CD8-positive, alpha-beta memory T cell (primary cell): ENCODE data around the gene DBNDD2. TPM values are rescaled to one million over a fixed set of nuclear protein-coding genes. Genes with fewer than 3 reads are reported as not detected.

Source experiments
- CTCF ChIA-PET: fragments of 350-600 bp; sonication (Branson Sonifier 250); formaldehyde crosslinking; loops from one replicate; lab custom pipeline; 2021; ENCODE audit warnings: antibody characterized with exemption; lab: Charles Lee
- POLR2A ChIA-PET: fragments of 350-600 bp; sonication (Branson Sonifier 250); formaldehyde crosslinking; loops from one replicate; lab custom pipeline; 2021; ENCODE audit warnings: antibody characterized with exemption; lab: Charles Lee
- DNase-seq, 5 donors: peaks; one replicate each; pipeline versions ENCODE4 v3.0.0 to v3.0.0-alpha.2; 2020 to 2022; ENCODE audit warnings: mixed read lengths in 1 of 5
- H3K27ac ChIP-seq: one replicate; pipeline ENCODE4 v1.7.0; 2013; ENCODE audit warnings: low read depth, mild to moderate bottlenecking, low read length, moderate library complexity
- H3K27me3 ChIP-seq: 2 replicates; pipeline ENCODE4 v1.7.0; 2013; ENCODE audit warnings: low read length, mild to moderate bottlenecking; ENCODE audit not compliant: insufficient read depth, poor library complexity, severe bottlenecking
- H3K36me3 ChIP-seq: 2 replicates; pipeline ENCODE4 v1.7.0; 2013; ENCODE audit warnings: mild to moderate bottlenecking, low read length, moderate library complexity; ENCODE audit not compliant: insufficient read depth
- H3K4me1 ChIP-seq: 2 replicates; pipeline ENCODE4 v1.7.0; 2013; ENCODE audit warnings: mild to moderate bottlenecking, low read length, moderate library complexity; ENCODE audit not compliant: insufficient read depth
- H3K4me3 ChIP-seq: 2 replicates; pipeline ENCODE4 v1.7.0; 2013; ENCODE audit warnings: mild to moderate bottlenecking, low read length
- H3K9me3 ChIP-seq: 2 replicates; pipeline ENCODE4 v1.7.0; 2013; ENCODE audit warnings: mild to moderate bottlenecking, low read length
- H3K27ac Mint-ChIP-seq, 8 donors: one replicate each; pipeline ENCODE4 v1.8.0; 2020 to 2021; ENCODE audit warnings: mixed read lengths in 8 of 8, mild to moderate bottlenecking in 6 of 8, inconsistent platforms in 3 of 8, moderate library complexity in 3 of 8
- H3K27me3 Mint-ChIP-seq, 2 donors: one replicate each; pipeline ENCODE4 v1.8.0; 2020 to 2021; ENCODE audit warnings: mixed read lengths in 2 of 2, mild to moderate bottlenecking in 1 of 2, moderate library complexity in 1 of 2
- H3K36me3 Mint-ChIP-seq, 3 donors: one replicate each; pipeline ENCODE4 v1.8.0; 2020 to 2021; ENCODE audit warnings: mixed read lengths in 3 of 3, inconsistent platforms in 1 of 3, mild to moderate bottlenecking in 1 of 3
- H3K4me1 Mint-ChIP-seq, 3 donors: one replicate each; pipeline ENCODE4 v1.8.0; 2020 to 2021; ENCODE audit warnings: mixed read lengths in 3 of 3, inconsistent platforms in 1 of 3, mild to moderate bottlenecking in 1 of 3
- H3K4me3 Mint-ChIP-seq, 7 donors: one replicate each; pipeline ENCODE4 v1.8.0; 2020 to 2021; ENCODE audit warnings: mixed read lengths in 7 of 7, mild to moderate bottlenecking in 6 of 7, moderate library complexity in 4 of 7, inconsistent platforms in 2 of 7
- H3K9me3 Mint-ChIP-seq, 5 donors: one replicate each; pipeline ENCODE4 v1.8.0; 2020 to 2022; ENCODE audit warnings: mixed read lengths in 5 of 5, mild to moderate bottlenecking in 3 of 5, moderate library complexity in 2 of 5, inconsistent platforms in 1 of 5
- polyA plus RNA-seq: library from polyadenylated mRNA; unstranded; fragments of 300-500 nt; fragmentation: Illumina TruSeq; gene quantifications from one replicate; pipeline ENCODE4 v1.2.3, GENCODE V29; 2021
- total RNA-seq, 2 experiments: library from RNA; stranded (reverse); gene quantifications; one replicate each; pipeline ENCODE4 v1.2.3, GENCODE V29; 2021

The DBNDD2 gene
- total and polyA plus RNA-seq, 3 experiments from 2014 or later, result 11.3 to 15.2 (median 12.6) TPM

- ChIA-PET POLR2A (no interaction called here), CTCF (interaction anchor here (1.1 to 1.9 kb wide), 2 partner anchors 15 to 17 kb away, joined by 3 to 7 read pairs; no protein-coding TSS in a partner anchor)
- peaks cover 10 to 19% (median 12%) of the 10 kb centered on the region in 3 donors for H3K36me3 Mint-ChIP-seq
- no peak overlapping the region for H3K4me3 Mint-ChIP-seq
- no peaks in the 10 kb centered on the region for H3K9me3 ChIP-seq
- H3K4me3 ChIP-seq, result no peak overlapping the region
- H3K36me3 ChIP-seq, result no peaks in the 10 kb centered on the region
- no peaks in the 10 kb centered on the region for H3K4me1 ChIP-seq
- no peaks in the 10 kb centered on the region for H3K27me3 ChIP-seq
- no peak for DNase-seq
- peaks cover 0 to 6% (median 0%) of the 10 kb centered on the region in 5 donors for H3K9me3 Mint-ChIP-seq
- peak overlapping the region in 1 of 8 donors; percentile 25 for H3K27ac Mint-ChIP-seq
- no peak overlapping the region for H3K27ac ChIP-seq
- H3K27me3 Mint-ChIP-seq, result no peaks in the 10 kb centered on the region
- peaks cover 2 to 10% (median 3%) of the 10 kb centered on the region in 3 donors for H3K4me1 Mint-ChIP-seq
These were observed 17.2 kb upstream of the DBNDD2 start for GRCh38 chr20:45390931-45391330.

- POLR2A ChIA-PET, result no interaction called here
- peaks cover 2 to 10% (median 3%) of the 10 kb centered on the region in 3 donors for H3K4me1 Mint-ChIP-seq
- no peak for DNase-seq
- Histone ChIP-seq H3K9me3 (no peaks in the 10 kb centered on the region), H3K27me3 (no peaks in the 10 kb centered on the region), H3K4me1 (no peaks in the 10 kb centered on the region), H3K4me3 (no peak overlapping the region), H3K27ac (no peak overlapping the region), H3K36me3 (no peaks in the 10 kb centered on the region)
- CTCF ChIA-PET, result interaction anchor here (1.1 to 1.9 kb wide), 3 partner anchors 15 to 29 kb away, joined by 3 to 7 read pairs (median 4); partner anchors contain the start of gene SYS1
- H3K27me3 Mint-ChIP-seq, result no peaks in the 10 kb centered on the region
- peak overlapping the region in 2 of 8 donors; percentile 2 to 15 for H3K27ac Mint-ChIP-seq
- no peak overlapping the region for H3K4me3 Mint-ChIP-seq
- peaks cover 10 to 19% (median 12%) of the 10 kb centered on the region in 3 donors for H3K36me3 Mint-ChIP-seq
- H3K9me3 Mint-ChIP-seq, result peaks cover 0 to 6% (median 0%) of the 10 kb centered on the region in 5 donors
These were observed 16.5 kb upstream of the DBNDD2 start for GRCh38 chr20:45391559-45391958.

- Histone ChIP-seq H3K36me3 (no peaks in the 10 kb centered on the region), H3K9me3 (no peaks in the 10 kb centered on the region), H3K4me1 (no peaks in the 10 kb centered on the region), H3K27me3 (no peaks in the 10 kb centered on the region), H3K4me3 (no peak overlapping the region), H3K27ac (no peak overlapping the region)
- ChIA-PET CTCF (interaction anchor here (0.6 to 1.9 kb wide), 4 partner anchors 19 to 44 kb away, joined by 3 to 7 read pairs (median 4); partner anchors contain the start of gene SYS1), POLR2A (no interaction called here)
- Mint-ChIP-seq H3K4me3 (no peak overlapping the region), H3K36me3 (peaks cover 2 to 13% (median 5%) of the 10 kb centered on the region in 3 donors), H3K27ac (no peak overlapping the region), H3K27me3 (no peaks in the 10 kb centered on the region), H3K4me1 (peaks cover 2 to 10% (median 3%) of the 10 kb centered on the region in 3 donors), H3K9me3 (no peaks in the 10 kb centered on the region)
- no peak for DNase-seq
These were observed 15.4 kb upstream of the DBNDD2 start for GRCh38 chr20:45392733-45393132.

- Mint-ChIP-seq H3K4me1 (peaks cover 2 to 10% (median 3%) of the 10 kb centered on the region in 3 donors), H3K4me3 (no peak overlapping the region), H3K27ac (no peak overlapping the region), H3K36me3 (peaks cover 6 to 10% (median 8%) of the 10 kb centered on the region in 3 donors), H3K9me3 (peaks cover 0 to 2% (median 0%) of the 10 kb centered on the region in 5 donors), H3K27me3 (no peaks in the 10 kb centered on the region)
- H3K27me3 ChIP-seq, result no peaks in the 10 kb centered on the region
- no peaks in the 10 kb centered on the region for H3K9me3 ChIP-seq
- H3K27ac ChIP-seq, result no peak overlapping the region
- no peaks in the 10 kb centered on the region for H3K36me3 ChIP-seq
- DNase-seq, result no peak
- H3K4me3 ChIP-seq, result no peak overlapping the region
- CTCF ChIA-PET, result interaction anchor here (0.9 to 1.6 kb wide), 4 partner anchors 20 to 42 kb away, joined by 3 to 8 read pairs (median 4); no protein-coding TSS in a partner anchor
- POLR2A ChIA-PET, result no interaction called here
- H3K4me1 ChIP-seq, result no peaks in the 10 kb centered on the region
These were observed 13.6 kb upstream of the DBNDD2 start for GRCh38 chr20:45394221-45395113.

- CTCF ChIA-PET, result interaction anchor here (0.9 to 1.6 kb wide), 3 partner anchors 21 to 42 kb away, joined by 3 to 8 read pairs (median 5); no protein-coding TSS in a partner anchor
- Mint-ChIP-seq H3K27me3 (no peaks in the 10 kb centered on the region), H3K4me1 (peaks cover 2 to 10% (median 3%) of the 10 kb centered on the region in 3 donors), H3K9me3 (peaks cover 2 to 7% (median 4%) of the 10 kb centered on the region in 5 donors), H3K27ac (no peak overlapping the region), H3K36me3 (peaks cover 12 to 16% (median 13%) of the 10 kb centered on the region in 3 donors), H3K4me3 (no peak overlapping the region)
- Histone ChIP-seq H3K4me1 (no peaks in the 10 kb centered on the region), H3K27ac (no peak overlapping the region), H3K9me3 (no peaks in the 10 kb centered on the region), H3K36me3 (no peaks in the 10 kb centered on the region), H3K27me3 (no peaks in the 10 kb centered on the region), H3K4me3 (no peak overlapping the region)
- POLR2A ChIA-PET, result no interaction called here
- DNase-seq, result no peak
These were observed 13.0 kb upstream of the DBNDD2 start for GRCh38 chr20:45395114-45395415.

GRCh38 chr20:45399018-45399417 lies 9.1 kb upstream of the DBNDD2 start:
- Histone ChIP-seq H3K4me3 (no peak overlapping the region), H3K27ac (no peak overlapping the region), H3K36me3 (no peaks in the 10 kb centered on the region), H3K27me3 (no peaks in the 10 kb centered on the region), H3K4me1 (no peaks in the 10 kb centered on the region), H3K9me3 (no peaks in the 10 kb centered on the region)
- no peaks in the 10 kb centered on the region for H3K27me3 Mint-ChIP-seq
- peaks cover 8 to 17% (median 14%) of the 10 kb centered on the region in 5 donors for H3K9me3 Mint-ChIP-seq
- no peak overlapping the region for H3K4me3 Mint-ChIP-seq
- H3K4me1 Mint-ChIP-seq, result no peaks in the 10 kb centered on the region
- CTCF ChIA-PET, result interaction anchor here (1.1 kb wide), 1 partner anchor 25 kb away, joined by 3 read pairs; no protein-coding TSS in a partner anchor
- H3K36me3 Mint-ChIP-seq, result peaks cover 17 to 30% (median 19%) of the 10 kb centered on the region in 3 donors
- no peak overlapping the region for H3K27ac Mint-ChIP-seq
- POLR2A ChIA-PET, result no interaction called here
- DNase-seq, result no peak

GRCh38 chr20:45400346-45401031 lies 7.6 kb upstream of the DBNDD2 start:
- Mint-ChIP-seq H3K9me3 (peaks cover 8 to 17% (median 14%) of the 10 kb centered on the region in 5 donors), H3K36me3 (peaks cover 12 to 30% (median 17%) of the 10 kb centered on the region in 3 donors), H3K27me3 (no peaks in the 10 kb centered on the region), H3K4me1 (peaks cover 6 to 8% (median 8%) of the 10 kb centered on the region in 3 donors), H3K4me3 (peak overlapping the region in 1 of 7 donors; percentile 60), H3K27ac (no peak overlapping the region)
- no peak for DNase-seq
- Histone ChIP-seq H3K36me3 (no peaks in the 10 kb centered on the region), H3K4me3 (no peak overlapping the region), H3K9me3 (no peaks in the 10 kb centered on the region), H3K27ac (no peak overlapping the region), H3K4me1 (peaks cover 3% of the 10 kb centered on the region), H3K27me3 (no peaks in the 10 kb centered on the region)
- POLR2A ChIA-PET, result no interaction called here
- CTCF ChIA-PET, result interaction anchor here (1.1 kb wide), 1 partner anchor 27 kb away, joined by 3 read pairs; no protein-coding TSS in a partner anchor
